BJ (cell line): ENCODE results near the gene NCS1. TPM values are rescaled to one million over a fixed set of nuclear protein-coding genes. Genes with fewer than 3 reads are reported as not detected.

ENCODE experiments used
- CTCF ChIA-PET: fragments of 350-600 bp; formaldehyde crosslinking; extraction: SDS; loops from one replicate; lab custom pipeline; 2021; ENCODE audit warnings: antibody characterized with exemption, inconsistent platforms; lab: Yijun Ruan, JAX
- POLR2A ChIA-PET: fragments of 300-600 bp; sonication (Branson Sonifier 250); formaldehyde crosslinking; extraction: SDS; loops from one replicate; lab custom pipeline; 2021; ENCODE audit warnings: antibody characterized with exemption; lab: Charles Lee
- DNase-seq: peaks from one replicate; pipeline ENCODE4 v3.0.0-alpha.2; 2011; ENCODE audit warnings: low read depth
- H3K27me3 ChIP-seq: 2 replicates; pipeline ENCODE4 v1.6.0; 2011; ENCODE audit warnings: low read length; ENCODE audit not compliant: control insufficient read depth, insufficient read depth
- H3K36me3 ChIP-seq: 2 replicates; pipeline ENCODE4 v1.5.1; 2011; ENCODE audit warnings: low read length; ENCODE audit not compliant: control insufficient read depth, insufficient read depth
- H3K4me3 ChIP-seq: 2 replicates; pipeline ENCODE4 v1.5.1; 2011; ENCODE audit warnings: low read depth, mild to moderate bottlenecking, control low read depth, low read length
- CTCF ChIP-seq: IDR thresholded peaks from 2 replicates; pipeline ENCODE4 v1.5.1; 2011; ENCODE audit warnings: low read depth, mild to moderate bottlenecking, control low read depth, inconsistent platforms, low read length, moderate library complexity; ENCODE audit not compliant: insufficient read depth
- polyA plus RNA-seq: library from polyadenylated mRNA; depleted of rRNA; stranded (reverse); fragments of >200 nt; gene quantifications from 2 replicates; pipeline ENCODE4 v1.2.3, GENCODE V29; 2011

The NCS1 gene
- polyA plus RNA-seq, 1 experiment = 67.7 TPM

DNA sequence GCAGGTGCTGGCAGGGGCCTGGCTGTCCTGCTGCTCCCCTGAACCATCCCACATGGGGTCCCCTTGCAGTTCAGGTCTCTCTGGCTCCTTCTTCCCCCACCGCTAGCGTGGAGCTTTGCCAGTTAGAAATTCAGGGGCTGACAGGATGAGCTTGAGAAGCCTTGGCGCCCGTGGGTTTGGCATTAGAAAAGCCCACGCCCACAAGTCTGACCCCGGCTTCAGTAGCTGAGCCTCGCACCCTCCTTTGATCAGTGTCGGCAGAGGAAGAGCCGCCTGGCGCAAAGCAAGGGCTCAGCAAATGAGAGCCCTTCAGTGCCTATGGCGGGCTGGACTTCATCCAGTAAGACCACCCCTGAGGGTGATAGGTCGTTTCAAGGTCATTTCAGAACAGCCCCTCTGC, 30.1 kb upstream of the NCS1 start:
- TF ChIP-seq CTCF = no peak
- CTCF ChIA-PET = interaction anchor here (1.0 kb wide), 1 partner anchor 44 kb away, joined by 4 read pairs; no protein-coding TSS in a partner anchor
- H3K36me3 ChIP-seq = no peaks in the 10 kb centered on the region; the same call in 1 of the 2 replicates

GRCh38 chr9:130142641-130143040, 29.6 kb upstream of the NCS1 start:
- CTCF ChIA-PET = interaction anchor here (0.7 to 1.6 kb wide), 4 partner anchors 8 to 100 kb away, joined by 3 to 4 read pairs (median 3); no protein-coding TSS in a partner anchor

More for the DNA sequence above, 30.1 kb upstream of the NCS1 start:
- POLR2A ChIA-PET = no interaction called here
- no peak for DNase-seq
- Histone ChIP-seq H3K4me3 (no peak overlapping the region), H3K27me3 (no peaks in the 10 kb centered on the region)

DNA sequence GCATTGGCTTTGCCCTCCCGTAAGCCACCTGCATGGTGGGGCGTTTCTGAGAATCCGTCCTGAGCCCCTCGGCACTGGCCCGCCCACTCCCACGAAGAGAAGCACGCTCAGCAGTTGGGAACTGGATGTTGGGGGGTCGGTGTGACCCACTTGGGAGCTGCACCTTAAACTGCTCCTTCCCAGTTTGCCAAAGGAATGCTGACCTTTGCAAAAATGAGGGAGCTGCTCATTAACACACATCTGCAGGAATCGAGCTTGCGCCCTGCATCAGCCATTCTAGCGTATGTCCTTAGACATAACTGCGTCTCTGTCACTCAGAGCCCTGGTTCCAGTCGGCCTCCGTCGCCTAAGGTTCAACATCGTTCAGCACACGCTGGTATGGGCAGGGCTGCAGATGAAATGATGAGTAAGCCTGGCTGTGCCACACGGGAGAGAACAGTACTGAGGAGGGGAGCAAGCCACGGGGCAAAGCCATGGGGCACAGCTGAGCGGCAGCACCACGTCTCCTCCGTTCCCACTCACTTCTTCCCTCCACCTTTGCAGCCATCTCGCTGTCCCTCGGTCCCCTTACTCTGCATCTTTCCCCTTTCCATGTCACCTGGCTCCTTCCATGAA, 28.8 kb upstream of the NCS1 start:
- CTCF ChIA-PET = interaction anchor here (0.7 to 1.6 kb wide), 4 partner anchors 9 to 99 kb away, joined by 3 to 4 read pairs (median 3); no protein-coding TSS in a partner anchor
- POLR2A ChIA-PET = no interaction called here
- no peak for TF ChIP-seq CTCF
- Histone ChIP-seq H3K4me3 (no peak overlapping the region), H3K27me3 (no peaks in the 10 kb centered on the region), H3K36me3 (no peaks in the 10 kb centered on the region)
- no peak for DNase-seq

More at GRCh38 chr9:130142641-130143040, 29.6 kb upstream of the NCS1 start:
- DNase-seq = no peak
- Histone ChIP-seq H3K4me3 (no peak overlapping the region), H3K27me3 (no peaks in the 10 kb centered on the region), H3K36me3 (no peaks in the 10 kb centered on the region)
- POLR2A ChIA-PET = no interaction called here
- no peak for TF ChIP-seq CTCF

DNA sequence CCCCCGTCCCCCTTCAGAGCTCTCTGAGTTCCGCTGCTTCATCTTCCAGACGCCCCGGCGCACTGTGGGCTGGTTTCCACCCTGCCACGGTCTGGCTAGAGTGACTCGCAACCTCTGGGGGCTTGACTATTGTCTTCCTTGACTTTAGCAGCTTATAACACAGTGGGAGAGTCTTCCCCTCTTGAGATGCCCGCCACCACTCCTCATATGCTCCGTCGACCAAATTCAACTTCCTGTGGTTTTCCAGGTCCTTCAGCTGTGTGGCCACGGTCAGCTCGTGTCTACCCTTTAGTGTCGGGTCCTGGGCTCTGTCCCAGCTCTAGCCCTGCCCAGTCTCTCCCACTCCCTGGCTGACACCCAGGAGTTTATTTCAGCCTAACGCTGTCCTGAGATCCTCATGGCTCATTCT, 28.2 kb upstream of the NCS1 start:
- DNase-seq = no peak
- no peaks in the 10 kb centered on the region for H3K27me3 ChIP-seq
- no peak overlapping the region for H3K4me3 ChIP-seq
- CTCF ChIA-PET = interaction anchor here (1.4 to 1.6 kb wide), 4 partner anchors 13 to 99 kb away, joined by 3 to 9 read pairs (median 4); no protein-coding TSS in a partner anchor
- POLR2A ChIA-PET = no interaction called here
- no peaks in the 10 kb centered on the region for H3K36me3 ChIP-seq
- no peak for TF ChIP-seq CTCF

DNA sequence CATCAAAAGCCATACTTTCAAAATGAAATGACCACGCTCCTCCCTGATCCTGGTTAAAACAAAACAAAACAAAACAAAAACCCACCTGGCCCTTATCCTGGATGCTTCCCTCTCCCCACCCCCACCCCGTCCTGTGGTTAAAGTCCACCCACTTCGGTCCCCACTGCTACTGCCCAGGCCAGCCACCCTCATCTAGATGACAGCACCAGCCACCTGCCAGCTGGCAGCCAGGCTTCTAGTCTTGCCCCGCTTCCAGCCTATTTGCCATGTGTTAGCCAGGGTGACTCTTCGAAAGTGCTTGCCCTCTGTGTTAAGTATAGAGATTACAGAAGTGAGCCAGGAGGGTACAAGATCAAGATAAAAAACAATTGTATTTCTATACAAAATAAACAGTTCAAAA, 27.5 kb upstream of the NCS1 start:
- Histone ChIP-seq H3K27me3 (no peaks in the 10 kb centered on the region), H3K4me3 (no peak overlapping the region), H3K36me3 (no peaks in the 10 kb centered on the region)
- POLR2A ChIA-PET = no interaction called here
- DNase-seq = no peak
- TF ChIP-seq CTCF = no peak
- CTCF ChIA-PET = interaction anchor here (1.1 to 1.4 kb wide), 2 partner anchors 37 to 99 kb away, joined by 3 to 9 read pairs; no protein-coding TSS in a partner anchor
